ENCODE data around the gene COL20A1. TPM values are rescaled to one million over a fixed set of nuclear protein-coding genes. Genes with fewer than 3 reads are reported as not detected.

The COL20A1 gene
- total and polyA plus RNA-seq, 8 donors = 0.53 to 2.4 TPM; not detected in 6

DNA sequence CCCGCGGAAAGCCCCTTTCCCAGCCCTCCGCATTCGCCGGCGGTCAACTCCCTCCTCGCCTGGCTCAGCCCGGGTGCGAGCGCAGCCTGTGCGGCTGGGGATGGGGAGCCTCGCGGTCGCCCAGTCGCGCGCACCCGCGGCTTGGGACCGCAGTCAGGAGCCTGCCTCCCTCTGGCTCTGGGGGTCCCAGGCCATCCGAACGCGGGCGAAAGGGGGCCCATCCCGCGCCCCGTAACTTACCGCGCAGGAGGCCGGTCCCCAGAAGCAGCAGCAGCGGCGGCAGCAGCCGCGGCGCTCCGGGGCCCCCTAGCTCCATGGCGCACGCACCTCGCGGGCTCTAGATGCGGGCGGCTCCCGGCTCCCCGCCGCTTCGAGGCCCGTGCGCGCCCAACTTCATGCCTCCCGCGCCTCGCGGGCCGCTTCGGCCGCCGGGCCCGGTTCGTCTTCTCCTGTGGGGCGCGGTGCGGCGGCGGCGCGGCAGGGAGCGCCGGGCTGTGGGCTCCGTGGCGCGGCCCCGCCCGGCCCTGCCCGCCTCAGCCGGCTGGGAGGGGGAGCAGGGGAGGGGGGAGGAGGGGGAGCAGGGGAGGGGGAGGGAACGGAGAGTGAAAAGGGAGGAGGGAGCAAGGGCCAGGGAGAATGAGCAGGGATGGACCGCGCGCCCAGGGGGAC lies 68.0 kb downstream of the COL20A1 start, which contains the start of gene CHRNA4:
CHRNA4 (minus strand) TSS at position 500 of the 669 bp plus-strand sequence; CDS start at position 316, 184 bp downstream.
- H3K4me3 ChIP-seq = no peak within 1 kb of the TSS
- no peak for TF ChIP-seq POLR2AphosphoS5 (IDR thresholded peaks at IDR 0.05)
- TF ChIP-seq, protein P1, sequence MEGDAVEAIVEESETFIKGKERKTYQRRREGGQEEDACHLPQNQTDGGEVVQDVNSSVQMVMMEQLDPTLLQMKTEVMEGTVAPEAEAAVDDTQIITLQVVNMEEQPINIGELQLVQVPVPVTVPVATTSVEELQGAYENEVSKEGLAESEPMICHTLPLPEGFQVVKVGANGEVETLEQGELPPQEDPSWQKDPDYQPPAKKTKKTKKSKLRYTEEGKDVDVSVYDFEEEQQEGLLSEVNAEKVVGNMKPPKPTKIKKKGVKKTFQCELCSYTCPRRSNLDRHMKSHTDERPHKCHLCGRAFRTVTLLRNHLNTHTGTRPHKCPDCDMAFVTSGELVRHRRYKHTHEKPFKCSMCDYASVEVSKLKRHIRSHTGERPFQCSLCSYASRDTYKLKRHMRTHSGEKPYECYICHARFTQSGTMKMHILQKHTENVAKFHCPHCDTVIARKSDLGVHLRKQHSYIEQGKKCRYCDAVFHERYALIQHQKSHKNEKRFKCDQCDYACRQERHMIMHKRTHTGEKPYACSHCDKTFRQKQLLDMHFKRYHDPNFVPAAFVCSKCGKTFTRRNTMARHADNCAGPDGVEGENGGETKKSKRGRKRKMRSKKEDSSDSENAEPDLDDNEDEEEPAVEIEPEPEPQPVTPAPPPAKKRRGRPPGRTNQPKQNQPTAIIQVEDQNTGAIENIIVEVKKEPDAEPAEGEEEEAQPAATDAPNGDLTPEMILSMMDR (IDR thresholded peaks at IDR 0.05) = no peak
- no peak for TF ChIP-seq EP300 (IDR thresholded peaks at IDR 0.05)
- TF ChIP-seq POLR2A (IDR thresholded peaks at IDR 0.05) = no peak
- DNase-seq = no peak
- 2 to 12% (median 2%) methylated on average over 4 to 79 of the region's 79 CpGs for WGBS, 5 donors
- H3K9me3 ChIP-seq = no peaks in the 10 kb centered on the region
- intact Hi-C loops (cut with DNase I; ENCODE audit: low total_unique reads) = no loop called here
- no peaks in the 10 kb centered on the region for H3K36me3 ChIP-seq
- no peak within 1 kb of the TSS for H3K27ac ChIP-seq
- H3K4me1 ChIP-seq = peaks cover 0 to 22% (median 13%) of the 10 kb centered on the region in 4 donors
- peaks cover 9 to 96% (median 63%) of the 10 kb centered on the region in 3 donors for H3K27me3 ChIP-seq

DNA sequence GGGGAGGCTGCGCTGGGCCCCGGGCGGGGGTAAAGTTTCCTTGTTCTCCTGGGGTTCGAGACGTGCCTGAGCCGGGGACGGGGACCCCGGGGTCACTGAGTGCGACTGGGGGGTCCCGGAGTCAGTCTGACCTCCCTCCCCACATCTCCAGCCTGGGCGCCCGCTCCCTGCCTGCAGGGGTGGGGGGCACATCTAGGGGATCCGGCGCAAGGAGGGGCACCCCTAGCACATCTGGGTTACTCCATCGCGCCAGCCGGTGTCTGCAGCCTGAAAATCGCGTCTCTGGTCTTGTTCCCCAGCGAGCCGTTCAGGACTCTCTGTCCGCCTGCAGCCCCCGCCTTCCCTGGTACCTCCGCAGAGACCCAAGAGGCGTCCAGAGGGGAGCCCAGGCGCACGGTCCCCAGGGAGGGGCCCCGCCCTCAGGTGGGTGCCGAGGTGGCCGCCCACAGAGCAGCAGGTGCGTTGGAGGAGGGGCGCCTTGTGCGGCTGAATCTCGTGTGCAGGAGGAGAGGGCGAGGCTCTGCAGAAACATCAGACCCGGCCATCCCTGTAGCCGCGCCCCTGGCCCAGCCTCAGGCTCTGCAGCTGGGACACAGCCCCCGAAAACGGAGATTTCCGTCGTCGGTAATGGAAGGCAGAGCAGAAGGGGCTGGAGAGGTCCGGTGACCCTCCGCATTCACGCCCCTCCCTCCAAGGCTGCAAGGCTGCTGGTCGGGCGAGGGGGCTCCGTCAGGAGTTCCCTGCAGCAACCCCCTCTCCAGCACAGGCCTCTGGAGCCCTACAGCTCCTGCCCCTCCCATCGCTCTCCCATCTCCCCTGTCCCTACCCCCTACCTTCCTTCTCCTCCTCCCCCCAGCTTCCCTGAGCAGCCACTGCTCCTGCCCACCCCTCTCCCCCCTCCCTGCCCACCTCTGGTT lies 68.8 kb downstream of the COL20A1 start:
- DNase-seq = no peak
- 4 to 16% (median 8%) methylated on average over 19 to 50 of the region's 50 CpGs for WGBS, 5 donors
- H3K4me1 ChIP-seq = peaks cover 0 to 22% (median 13%) of the 10 kb centered on the region in 4 donors
- peaks cover 9 to 94% (median 63%) of the 10 kb centered on the region in 3 donors for H3K27me3 ChIP-seq
- intact Hi-C loops (cut with DNase I; ENCODE audit: low total_unique reads) = no loop called here
- TF ChIP-seq, protein P1 (IDR thresholded peaks at IDR 0.05) = no peak
- H3K27ac ChIP-seq = no peak overlapping the region
- no peaks in the 10 kb centered on the region for H3K9me3 ChIP-seq
- H3K4me3 ChIP-seq = no peak overlapping the region
- no peaks in the 10 kb centered on the region for H3K36me3 ChIP-seq

DNA sequence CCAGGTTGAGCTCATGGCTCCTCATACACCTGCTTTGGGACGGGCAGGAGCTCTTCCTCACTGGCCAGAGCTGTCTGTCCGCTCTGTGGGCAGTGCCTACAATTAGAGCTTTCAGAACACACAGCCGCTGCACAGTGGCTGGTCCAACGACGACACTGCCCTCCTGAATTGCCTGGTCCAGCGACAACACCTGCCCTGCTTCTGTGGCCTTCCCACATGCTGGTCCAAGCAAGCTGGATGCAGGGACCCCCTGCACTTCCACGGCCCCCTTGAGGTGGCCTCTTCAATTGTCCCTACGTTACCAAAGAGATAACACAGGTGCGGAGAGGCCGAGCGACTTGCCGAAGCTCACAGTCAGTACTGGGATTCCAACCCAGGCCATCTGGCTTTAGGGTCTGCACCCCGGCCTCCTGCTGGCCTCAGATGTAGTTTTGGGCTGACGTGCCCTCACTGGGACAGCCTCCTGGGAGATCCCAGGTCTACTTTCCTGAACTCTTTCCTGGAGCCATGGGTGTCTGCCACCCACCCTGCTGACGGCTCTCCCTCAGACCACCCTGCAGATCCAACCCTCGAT lies 69.5 kb downstream of the COL20A1 start:
- Histone ChIP-seq H3K4me1 (peaks cover 0 to 22% (median 13%) of the 10 kb centered on the region in 4 donors), H3K36me3 (no peaks in the 10 kb centered on the region), H3K27me3 (peaks cover 9 to 98% (median 63%) of the 10 kb centered on the region in 3 donors), H3K27ac (no peak overlapping the region), H3K4me3 (no peak overlapping the region), H3K9me3 (no peaks in the 10 kb centered on the region)
- no peak for DNase-seq
- TF ChIP-seq POLR2A (IDR thresholded peaks at IDR 0.05) (no peak), EP300 (IDR thresholded peaks at IDR 0.05) (no peak), POLR2AphosphoS5 (IDR thresholded peaks at IDR 0.05) (no peak)
- TF ChIP-seq, protein P1 (IDR thresholded peaks at IDR 0.05) = no peak
- intact Hi-C loops (cut with DNase I; ENCODE audit: low total_unique reads) = no loop called here
- 49 to 54% (median 52%) methylated on average over 12 to 16 of the region's 16 CpGs for WGBS, 5 donors

All from stomach (tissue), 9 donors.